Stimulated activated CD4-positive, alpha-beta T cell treated with anti-CD3 and anti-CD28 coated beads, Interleukin-12 subunit alpha, Interleukin-12 subunit beta, amount 100 ng/mL, for 48 hours (primary cell): ENCODE data around the gene LILRB1.
"Not testable (repeated sequence)": the region's sequence is repeated elsewhere in the genome, so short reads cannot be mapped to it uniquely, and the experiment has no call there.

Experiments used
- DNase-seq, 3 donors: peaks; one replicate each; pipeline ENCODE4 v3.0.0-alpha.2; 2020; ENCODE audit warnings: low read depth in 2 of 3, low spot score in 1 of 3

Gene LILRB1

GRCh38 chr19:54630262-54630661, at the start of gene LILRB1:
Gene LILRB1 (plus strand): TSS chr19:54630484. CDS start chr19:54631074, 590 bp downstream.
- not testable (repeated sequence) for DNase-seq

DNA sequence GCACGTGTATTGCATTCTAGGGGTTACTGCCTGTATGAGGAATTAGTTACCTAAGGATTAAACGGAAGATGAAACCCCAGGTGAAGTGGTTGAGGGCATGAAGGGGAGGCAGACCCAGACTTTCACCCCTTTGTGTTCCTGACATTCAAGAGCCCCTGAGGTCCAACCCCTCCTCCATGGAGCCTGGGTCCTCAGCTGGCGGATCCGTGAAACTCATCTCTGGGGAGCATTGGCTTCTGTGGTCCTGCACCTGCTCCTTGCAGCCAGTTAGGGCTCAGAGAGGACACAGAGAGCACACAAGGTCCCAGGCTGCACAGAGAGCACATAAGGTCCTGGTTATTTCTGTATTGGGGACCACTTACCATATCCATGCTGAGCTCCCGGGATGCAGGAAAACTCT, 43.9 kb upstream of the LILRB1 start:
- no peak for DNase-seq

- DNase-seq, result no peak
Measured at GRCh38 chr19:54587026-54587425, 43.3 kb upstream of the LILRB1 start.

DNA sequence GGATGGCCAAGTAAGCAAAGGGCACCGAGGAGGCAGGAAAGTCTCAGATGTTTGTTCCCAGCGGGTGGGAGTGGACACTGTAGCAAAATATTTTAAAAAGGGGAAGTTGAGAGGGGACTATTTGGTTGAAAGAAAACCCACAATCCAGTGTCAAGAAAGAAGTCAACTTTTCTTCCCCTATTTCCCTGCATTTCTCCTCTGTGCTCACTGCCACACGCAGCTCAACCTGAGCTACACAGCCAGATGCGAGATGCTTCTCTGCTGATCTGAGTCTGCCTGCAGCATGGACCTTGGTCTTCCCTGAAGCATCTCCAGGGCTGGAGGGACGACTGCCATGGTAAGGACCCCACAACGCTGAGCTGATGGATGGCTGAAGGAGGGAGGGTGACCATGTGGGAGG, 36.8 kb upstream of the LILRB1 start, which contains the start of gene LILRA1:
LILRA1 (plus strand) TSS at position 188 of the 400 bp plus-strand sequence. CDS start 613 bp downstream, outside the sequence.
- not testable (repeated sequence) for DNase-seq

DNA sequence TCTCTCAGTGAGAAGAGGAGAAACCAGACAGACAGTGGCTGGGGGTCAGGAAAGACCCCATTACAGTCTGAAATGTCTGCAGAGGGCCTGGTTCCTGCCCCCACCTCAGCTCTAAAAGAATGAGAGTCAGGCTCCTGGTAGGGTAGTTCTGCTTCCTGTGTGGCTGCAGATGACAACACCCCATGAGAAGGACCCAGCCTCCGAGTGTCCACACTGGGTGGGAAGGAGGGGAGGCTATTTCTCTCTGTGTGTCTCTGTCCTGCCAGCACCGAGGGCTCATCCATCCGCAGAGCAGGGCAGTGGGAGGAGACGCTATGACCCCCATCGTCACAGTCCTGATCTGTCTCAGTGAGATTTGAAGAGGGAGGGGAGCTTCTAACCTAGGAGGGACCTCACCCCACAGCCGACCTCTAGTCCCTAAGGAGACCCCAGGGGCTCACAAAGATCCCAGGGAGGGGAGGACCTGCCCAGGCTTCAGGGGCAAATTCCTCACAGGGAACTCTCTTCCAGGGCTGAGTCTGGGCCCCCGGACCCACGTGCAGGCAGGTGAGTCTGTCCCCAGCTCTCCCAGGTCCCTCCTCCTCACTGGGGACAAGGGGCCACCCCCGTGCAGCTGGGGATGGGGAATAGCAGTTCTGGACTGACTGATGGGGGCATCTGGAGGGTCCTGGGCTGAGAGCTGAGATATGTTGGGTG, 36.2 kb upstream of the LILRB1 start:
- not testable (repeated sequence) for DNase-seq

DNA sequence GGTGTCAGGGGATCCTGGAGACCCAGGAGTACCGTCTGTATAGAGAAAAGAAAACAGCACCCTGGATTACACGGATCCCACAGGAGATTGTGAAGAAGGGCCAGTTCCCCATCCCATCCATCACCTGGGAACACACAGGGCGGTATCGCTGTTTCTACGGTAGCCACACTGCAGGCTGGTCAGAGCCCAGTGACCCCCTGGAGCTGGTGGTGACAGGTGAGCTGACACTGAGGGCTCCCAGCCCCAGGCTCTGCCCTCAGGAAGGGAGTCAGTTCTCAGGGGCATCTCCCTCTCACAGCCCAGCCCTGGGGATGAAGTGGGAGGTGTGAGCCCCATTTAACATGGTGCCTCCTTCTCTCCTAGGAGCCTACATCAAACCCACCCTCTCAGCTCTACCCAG, 35.5 kb upstream of the LILRB1 start:
- DNase-seq, result no peak

GRCh38 chr19:54595680-54596436, 34.4 kb upstream of the LILRB1 start:
- DNase-seq, result not testable (repeated sequence)

DNA sequence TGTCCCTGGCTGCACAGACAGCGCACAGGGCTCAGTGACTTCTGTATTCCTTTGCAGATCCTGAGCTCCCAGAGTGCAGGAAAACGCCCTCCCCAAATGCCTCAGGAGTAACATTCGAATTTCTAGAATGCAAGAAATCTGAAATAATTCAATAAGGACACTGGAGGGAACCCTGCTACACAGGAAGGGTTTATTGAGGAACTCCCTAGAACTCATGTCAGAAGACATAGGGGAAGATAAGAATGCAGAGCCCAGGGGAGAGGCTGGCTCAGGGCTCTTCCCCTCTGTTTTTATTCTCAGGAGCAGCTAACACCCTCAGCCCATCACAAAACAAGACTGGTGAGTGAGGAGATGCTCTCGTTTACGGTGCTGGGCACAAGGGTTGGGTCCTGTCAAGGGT, 30.1 kb upstream of the LILRB1 start:
- no peak for DNase-seq

GRCh38 chr19:54606230-54606629, 24.1 kb upstream of the LILRB1 start:
- DNase-seq, result no peak

DNA sequence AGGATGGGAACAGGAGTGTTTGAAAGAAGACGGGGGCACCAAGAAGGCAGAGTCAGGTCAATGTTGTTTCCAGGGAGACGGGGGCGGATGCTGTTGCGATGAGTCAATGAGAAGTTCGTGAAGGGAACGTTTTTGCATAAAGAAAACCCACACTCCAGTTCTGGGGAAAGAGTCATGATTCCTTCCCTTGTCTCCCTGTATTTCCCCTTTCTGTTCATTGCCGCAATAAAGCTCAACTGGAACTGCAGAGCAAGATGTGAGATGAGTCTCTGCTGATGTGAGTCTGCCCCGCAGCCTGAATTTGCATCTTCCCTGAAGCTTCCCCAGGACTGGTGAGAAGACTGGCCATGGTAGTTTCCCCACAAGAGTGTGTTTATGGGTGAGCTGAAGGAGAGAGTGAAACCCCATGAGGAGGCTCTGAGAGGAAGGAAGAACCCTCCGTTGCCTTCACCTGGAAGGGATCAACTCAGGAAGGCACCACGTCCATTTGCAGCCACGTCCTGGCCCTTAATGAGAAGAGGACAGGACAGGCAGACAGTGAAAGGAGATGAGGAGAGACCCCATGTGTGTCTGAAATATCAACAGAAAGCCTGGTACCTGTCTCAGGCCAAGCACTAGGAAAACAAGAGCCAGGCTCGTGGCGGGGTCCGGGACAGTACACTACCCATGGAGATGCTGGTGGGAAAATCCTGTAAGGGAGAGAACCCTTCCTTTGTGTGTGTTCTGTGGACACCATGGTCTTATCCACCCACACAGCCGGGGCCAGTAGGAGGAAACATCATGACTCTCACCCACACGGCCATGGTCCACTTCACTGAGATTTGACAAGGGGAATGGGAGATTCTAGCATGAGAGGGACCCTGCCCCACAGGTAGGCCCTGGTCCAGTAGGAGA, 23.1 kb upstream of the LILRB1 start:
- no peak for DNase-seq

DNA sequence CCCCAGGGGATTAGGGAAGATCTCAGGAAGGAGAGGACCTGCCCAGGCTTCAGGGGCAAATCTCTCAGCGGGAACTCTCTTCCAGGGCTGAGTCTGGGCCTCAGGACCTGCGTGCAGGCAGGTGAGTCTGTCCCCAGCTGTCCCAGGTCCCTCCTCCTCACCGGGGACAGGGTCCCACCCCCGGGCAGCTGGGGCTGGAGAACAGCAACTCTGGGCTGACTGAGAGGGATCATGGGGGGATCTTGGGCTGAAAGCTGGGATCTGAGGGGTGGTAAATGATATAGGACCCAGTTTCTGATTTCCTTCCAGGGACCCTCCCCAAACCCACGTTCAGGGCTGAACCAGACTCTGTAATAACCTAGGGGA, 22.5 kb upstream of the LILRB1 start:
- DNase-seq, result no peak

DNA sequence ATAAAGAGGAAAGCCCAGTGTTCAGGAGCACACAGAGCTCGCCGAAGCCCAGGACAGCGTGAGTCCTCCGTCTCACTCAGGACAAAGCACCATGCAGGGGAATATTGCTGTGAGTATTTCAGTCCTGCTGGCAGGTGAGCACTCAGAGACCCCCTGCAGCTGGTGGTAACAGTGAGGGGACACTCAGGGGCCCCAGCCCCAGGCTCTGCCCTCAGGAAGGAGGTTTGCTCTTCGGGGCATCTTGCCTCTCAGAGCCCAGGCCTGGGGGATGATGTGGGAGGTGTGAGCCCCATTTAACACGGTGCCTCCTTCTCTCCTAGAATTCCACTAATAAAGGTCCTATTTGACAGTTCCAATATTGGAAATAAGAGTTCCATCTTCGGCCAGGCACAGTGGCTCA, 22.1 kb upstream of the LILRB1 start:
- no peak for DNase-seq

- no peak for DNase-seq
Measured at GRCh38 chr19:54608792-54609191, 21.5 kb upstream of the LILRB1 start.

GRCh38 chr19:54609356-54609791, 20.9 kb upstream of the LILRB1 start:
- no peak for DNase-seq

GRCh38 chr19:54612428-54612827, 17.9 kb upstream of the LILRB1 start:
- no peak for DNase-seq

- no peak for DNase-seq
Measured at GRCh38 chr19:54614726-54615125, 15.6 kb upstream of the LILRB1 start.

- no peak for DNase-seq
Measured at GRCh38 chr19:54616057-54616456, 14.2 kb upstream of the LILRB1 start.

DNA sequence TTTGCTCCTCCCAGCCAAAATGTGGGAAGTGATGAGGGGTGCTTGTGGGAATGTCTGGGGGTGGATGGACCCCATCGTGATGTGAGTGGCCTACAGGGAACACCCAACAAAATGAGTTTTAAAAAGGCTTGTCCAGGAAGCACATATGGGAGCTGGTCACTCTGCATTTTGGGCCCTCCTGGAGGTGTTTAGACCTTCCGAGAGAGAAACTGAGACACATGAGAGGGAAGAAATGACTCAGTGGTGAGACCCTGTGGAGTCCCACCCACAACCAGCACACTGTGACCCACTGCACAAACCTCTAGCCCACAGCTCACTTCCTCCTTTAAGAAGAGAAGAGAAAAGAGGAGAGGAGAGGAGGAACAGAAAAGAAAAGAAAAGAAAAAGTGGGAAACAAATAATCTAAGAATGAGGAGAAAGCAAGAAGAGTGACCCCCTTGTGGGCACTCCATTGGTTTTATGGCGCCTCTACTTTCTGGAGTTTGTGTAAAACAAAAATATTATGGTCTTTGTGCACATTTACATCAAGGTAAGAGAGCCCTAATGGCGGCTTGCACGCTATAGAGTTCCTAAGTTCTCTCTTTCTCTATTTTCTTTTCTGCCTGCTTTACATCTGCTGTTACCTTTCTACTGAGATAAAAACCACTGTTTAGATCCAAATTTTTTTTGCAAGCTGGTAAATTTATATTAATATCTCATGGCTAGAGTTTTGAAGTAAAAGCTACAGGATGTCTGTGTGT, 13.3 kb upstream of the LILRB1 start:
- DNase-seq, result no peak

DNA sequence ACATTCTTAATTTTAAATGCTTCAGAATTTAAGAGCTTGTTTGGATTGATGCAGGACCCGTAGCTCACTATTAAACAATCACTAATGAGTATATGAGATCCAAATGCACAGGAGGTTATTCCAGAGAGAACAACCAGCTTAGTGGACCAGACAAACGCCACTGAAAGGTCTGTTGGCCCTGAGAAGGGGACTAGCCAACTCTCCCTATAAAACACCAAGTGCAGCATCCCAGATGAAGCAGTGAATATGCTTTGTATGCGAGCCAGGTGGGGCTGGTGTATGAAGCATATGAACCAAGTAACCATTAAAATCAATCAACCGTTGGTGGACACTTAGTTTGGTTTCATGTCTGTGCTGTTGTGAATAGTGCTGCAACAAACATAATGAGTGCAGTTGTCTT, 9.8 kb upstream of the LILRB1 start:
- DNase-seq, result no peak

- DNase-seq, result no peak
Measured at GRCh38 chr19:54622431-54622830, 7.9 kb upstream of the LILRB1 start.

- not testable (repeated sequence) for DNase-seq
Measured at GRCh38 chr19:54624234-54624633, 6.0 kb upstream of the LILRB1 start.
